ENCODE data around the gene PTTG2.

GRCh38 chr4:37964734-37965457 lies 4.7 kb downstream of the PTTG2 start:
- TF ChIP-seq CTCF (IDR thresholded peaks at IDR 0.05), result no peak
- no peak for TF ChIP-seq EP300 (IDR thresholded peaks at IDR 0.05)
